GM18907 (cell line): ENCODE results near the gene FRMPD4.

Experiments
- ATAC-seq: cut with Tn5 transposase; IDR thresholded peaks from one replicate; pipeline ENCODE4 v1.9.1; 2021; ENCODE audit warnings: mild to moderate bottlenecking, moderate library complexity; ENCODE audit not compliant: unreplicated experiment

The FRMPD4 gene

GRCh38 chrX:12210196-12210815 is 72.0 kb downstream of the FRMPD4 start:
- ATAC-seq = no peak

DNA sequence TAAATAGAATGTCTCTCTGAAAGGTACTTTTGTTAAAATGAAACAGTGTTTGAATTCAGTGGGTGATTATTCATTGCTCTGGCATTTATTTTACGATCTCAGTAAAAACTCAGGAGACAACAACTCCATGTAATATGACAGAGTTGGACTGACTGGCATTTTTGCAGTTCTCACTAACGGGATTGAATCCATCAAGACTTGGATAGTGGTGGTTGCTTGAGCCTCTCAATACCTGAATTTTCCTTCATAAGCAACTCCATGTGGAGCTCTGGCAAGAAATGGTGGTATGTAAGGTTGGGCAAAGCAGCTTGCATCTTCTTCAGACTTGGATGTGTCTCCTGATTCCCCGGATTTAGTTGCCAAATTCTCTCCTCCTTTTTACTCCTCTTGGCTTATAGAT is 72.7 kb downstream of the FRMPD4 start:
- no peak for ATAC-seq

DNA sequence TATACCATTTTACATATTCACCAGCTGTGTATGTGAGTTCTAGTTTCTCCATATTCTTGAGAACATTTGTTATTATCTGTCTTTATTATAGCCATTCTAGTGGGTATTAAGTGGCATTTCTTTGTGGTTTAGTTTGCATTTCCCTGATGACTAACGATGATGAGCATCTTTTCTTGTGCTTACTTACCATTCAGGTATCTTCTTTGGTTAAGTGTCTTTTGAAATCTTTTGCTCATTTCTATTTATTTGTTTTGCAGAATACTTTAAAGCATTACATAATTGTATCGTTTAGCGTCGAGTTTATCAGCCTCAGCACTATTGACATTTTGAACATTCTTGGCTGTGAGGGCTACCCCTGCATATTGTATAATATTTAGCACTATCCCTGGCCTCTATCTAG is 85.4 kb downstream of the FRMPD4 start:
- no peak for ATAC-seq

- no peak for ATAC-seq
Measured at GRCh38 chrX:12225107-12225506, 86.8 kb downstream of the FRMPD4 start.

- ATAC-seq = no peak
Measured at GRCh38 chrX:12227412-12228041, 89.3 kb downstream of the FRMPD4 start.

DNA sequence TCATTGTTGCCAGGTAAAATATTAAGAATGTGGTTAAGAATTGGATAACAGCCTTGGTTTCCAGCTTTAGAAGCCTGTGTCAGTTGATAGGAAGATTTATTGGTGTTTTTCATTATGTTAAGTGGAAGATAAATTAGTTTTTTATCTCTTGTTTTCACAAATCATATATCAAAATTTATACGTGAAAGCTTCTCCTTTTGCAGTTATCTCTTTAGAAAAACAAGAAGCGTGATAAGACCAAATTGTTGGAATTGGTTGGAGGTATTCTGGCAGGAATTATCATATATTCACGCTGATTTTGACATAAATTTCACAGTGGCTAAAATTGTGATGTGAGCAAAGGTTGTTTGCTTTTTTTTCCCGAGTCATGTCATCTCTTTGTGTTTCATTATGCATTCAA is 90.6 kb downstream of the FRMPD4 start:
- no peak for ATAC-seq

DNA sequence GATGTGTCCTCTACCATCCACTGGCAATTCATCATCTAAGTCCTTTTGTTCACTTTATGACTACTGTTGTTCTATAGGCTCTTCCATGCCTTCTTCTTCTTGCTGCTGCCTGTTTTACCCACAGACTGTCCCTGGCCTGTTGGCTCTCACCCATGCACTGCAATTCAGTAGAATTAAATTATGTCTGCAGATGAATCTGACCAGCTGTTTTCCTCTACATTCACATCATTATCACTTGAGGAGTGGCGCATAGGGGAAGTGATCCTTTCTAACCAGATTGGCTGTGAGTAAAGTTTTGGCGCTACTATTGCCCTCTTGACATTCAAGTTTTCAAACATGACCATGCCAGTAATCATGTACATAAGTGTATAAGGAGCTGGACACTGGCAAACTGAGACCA is 91.7 kb downstream of the FRMPD4 start:
- ATAC-seq = no peak

DNA sequence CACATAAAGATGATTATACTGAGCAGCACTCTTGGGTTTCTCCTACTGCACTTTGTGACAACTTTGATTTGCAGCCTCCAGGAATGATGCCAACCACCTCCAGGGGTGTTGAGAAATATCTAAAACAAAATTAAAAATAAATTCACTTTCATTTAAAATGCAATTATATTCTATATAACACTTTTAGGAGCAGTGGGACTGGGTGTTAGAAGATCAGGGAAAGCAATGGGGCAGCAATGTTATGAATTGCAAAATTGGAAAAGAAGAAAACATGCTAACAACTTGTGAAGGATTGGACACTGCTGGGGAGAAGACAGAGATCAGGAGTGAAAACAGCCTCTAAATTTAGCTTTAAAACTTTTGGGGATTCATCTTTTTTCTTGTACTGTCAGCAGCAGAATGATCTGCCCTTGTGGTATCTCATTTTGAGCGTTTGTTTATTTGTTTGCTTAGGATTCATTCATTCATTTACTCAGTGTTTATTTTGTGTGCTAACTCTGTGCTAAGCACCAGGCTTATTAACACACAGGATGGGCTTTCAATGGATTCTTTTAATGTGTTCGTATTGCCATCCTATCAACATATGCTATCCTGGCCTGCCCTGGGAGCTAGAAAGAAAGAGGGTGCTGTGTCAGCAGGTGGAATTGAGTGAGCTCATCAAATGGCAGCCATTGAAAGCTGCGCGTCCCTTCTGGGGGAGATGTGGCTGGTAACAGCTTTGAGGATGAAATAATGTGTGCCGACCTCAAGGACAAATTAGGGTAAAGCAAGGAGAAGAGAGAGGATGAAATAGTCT is 96.5 kb downstream of the FRMPD4 start:
- ATAC-seq = no peak

GRCh38 chrX:12236156-12236555 is 97.9 kb downstream of the FRMPD4 start:
- no peak for ATAC-seq

- no peak for ATAC-seq
Measured at GRCh38 chrX:12237131-12237530, 98.9 kb downstream of the FRMPD4 start.

DNA sequence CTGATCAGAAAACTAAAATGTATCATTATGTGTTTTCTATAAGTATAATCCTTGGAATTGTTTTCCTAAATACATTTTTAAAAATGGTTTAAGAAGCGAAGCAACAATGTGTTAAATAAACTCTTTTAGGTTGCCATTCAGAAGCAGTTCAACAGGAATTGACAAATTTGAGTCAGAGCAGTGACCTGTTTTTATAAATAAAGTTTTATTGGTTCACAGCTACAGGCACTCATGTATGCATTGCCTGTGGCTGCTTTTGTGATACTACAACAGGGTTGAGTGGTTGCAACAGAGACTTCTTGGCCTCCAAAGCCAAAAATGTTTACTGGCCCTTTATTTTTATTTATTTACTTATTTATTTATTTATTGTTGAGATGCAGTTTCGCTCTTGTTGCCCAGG is 99.5 kb downstream of the FRMPD4 start:
- ATAC-seq = no peak

GRCh38 chrX:12239356-12240082 is 101.2 kb downstream of the FRMPD4 start:
- no peak for ATAC-seq

DNA sequence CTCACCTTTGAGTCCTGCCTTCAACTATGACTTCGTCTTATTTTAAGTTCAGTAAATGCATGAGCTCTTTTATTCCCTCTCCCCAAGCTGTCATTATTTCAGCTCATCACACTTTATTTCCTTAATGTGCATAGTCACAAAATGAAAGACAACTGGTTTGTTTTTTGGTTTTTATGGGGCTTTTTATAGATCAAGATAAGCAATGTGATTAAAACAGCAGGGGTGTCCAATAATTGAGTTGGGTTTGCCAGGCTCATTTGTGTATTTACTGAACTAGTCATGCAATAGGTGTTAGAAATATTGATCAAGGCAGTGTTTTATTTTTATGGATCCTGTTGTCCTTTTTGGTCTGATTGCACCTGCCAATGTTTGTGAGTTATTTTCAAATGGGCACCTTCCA is 102.2 kb downstream of the FRMPD4 start:
- no peak for ATAC-seq

GRCh38 chrX:12241026-12241425 is 102.8 kb downstream of the FRMPD4 start:
- ATAC-seq = no peak

DNA sequence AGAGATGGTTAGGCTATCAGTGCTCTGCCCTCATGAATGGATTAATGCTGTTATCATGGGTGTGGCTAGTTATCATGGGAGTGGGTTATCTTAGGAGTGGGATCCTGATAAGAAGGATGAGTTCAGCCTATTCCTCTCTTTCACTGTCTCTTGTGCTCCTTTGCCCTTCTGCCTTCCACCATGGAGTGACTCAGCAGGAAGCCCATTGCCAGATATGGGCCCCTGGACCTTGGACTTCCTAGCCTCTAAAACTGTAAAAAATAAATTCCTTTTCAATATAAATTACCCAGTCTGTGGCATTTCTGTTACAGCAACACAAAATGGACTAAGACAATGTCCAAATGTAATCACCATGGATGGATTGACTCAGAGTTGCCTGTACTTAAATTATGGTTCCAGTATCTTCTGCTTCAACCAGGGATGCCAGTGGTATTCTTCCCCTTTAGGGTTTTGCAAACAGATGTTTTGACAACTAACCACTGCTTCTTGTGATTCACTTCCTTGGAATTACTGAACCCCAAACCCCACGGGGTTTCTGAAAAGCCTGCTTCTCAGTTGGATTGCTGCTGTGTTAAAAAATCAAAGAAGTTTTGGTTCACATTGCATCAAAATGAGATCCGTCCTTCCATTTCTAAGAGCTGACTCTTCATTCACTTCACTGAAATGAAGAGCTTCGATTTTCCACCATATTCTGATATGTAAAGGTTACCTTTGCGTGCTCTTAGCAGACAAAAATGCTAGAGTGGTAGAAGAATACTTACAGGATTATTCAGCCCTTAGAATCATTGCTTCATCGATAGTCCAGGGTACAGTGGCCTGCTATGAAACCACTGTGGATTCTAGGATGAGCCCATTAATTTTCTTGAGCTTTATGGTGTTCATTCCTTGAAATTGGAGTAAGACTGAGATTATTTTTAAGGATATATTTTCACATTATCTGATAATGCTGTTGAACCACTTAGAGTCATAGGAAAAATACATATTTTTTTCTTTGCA is 107.7 kb downstream of the FRMPD4 start:
- no peak for ATAC-seq

- ATAC-seq = no peak
Measured at GRCh38 chrX:12249997-12250396, 111.7 kb downstream of the FRMPD4 start.

GRCh38 chrX:12263211-12263610 is 124.9 kb downstream of the FRMPD4 start:
- ATAC-seq = no peak

GRCh38 chrX:12269484-12269883 is 131.2 kb downstream of the FRMPD4 start:
- no peak for ATAC-seq

GRCh38 chrX:12278151-12278550 is 139.9 kb downstream of the FRMPD4 start:
- no peak for ATAC-seq

GRCh38 chrX:12282991-12283390 is 144.7 kb downstream of the FRMPD4 start:
- ATAC-seq = no peak
